Body of pancreas (tissue), 4 donors: Measurements from ENCODE around the gene CLPTM1.

ENCODE experiments used
- CTCF ChIP-seq, 7 experiments: fragments of 450-650 bp in 4 of 7; fragments of 200-600 bp in 3 of 7; sonication (generic) in 3 of 7; IDR thresholded peaks; one replicate each; pipeline ENCODE4 v1.5.1; 2016 to 2019; ENCODE audit warnings: antibody characterized with exemption in 7 of 7
- POLR2A ChIP-seq, 3 donors: fragments of 450-650 bp; IDR thresholded peaks; one replicate each; pipeline ENCODE4 v1.6.1; 2016; ENCODE audit warnings: antibody characterized with exemption in 3 of 3, mild to moderate bottlenecking in 2 of 3

- TF ChIP-seq CTCF (IDR thresholded peaks at IDR 0.05) (no peak), POLR2A (IDR thresholded peaks at IDR 0.05) (no peak)
These were observed 38.9 kb downstream of the CLPTM1 start for GRCh38 chr19:44993926-44994537.
